Stimulated activated CD4-positive, alpha-beta T cell treated with anti-CD3 and anti-CD28 coated beads, Interleukin-1b, Interleukin-23, amount 100 ng/mL, for 48 hours (primary cell): ENCODE data around the gene RPLP2.

Source experiments
- DNase-seq: peaks from one replicate; pipeline ENCODE4 v3.0.0-alpha.2; 2020

RPLP2 gene

DNA sequence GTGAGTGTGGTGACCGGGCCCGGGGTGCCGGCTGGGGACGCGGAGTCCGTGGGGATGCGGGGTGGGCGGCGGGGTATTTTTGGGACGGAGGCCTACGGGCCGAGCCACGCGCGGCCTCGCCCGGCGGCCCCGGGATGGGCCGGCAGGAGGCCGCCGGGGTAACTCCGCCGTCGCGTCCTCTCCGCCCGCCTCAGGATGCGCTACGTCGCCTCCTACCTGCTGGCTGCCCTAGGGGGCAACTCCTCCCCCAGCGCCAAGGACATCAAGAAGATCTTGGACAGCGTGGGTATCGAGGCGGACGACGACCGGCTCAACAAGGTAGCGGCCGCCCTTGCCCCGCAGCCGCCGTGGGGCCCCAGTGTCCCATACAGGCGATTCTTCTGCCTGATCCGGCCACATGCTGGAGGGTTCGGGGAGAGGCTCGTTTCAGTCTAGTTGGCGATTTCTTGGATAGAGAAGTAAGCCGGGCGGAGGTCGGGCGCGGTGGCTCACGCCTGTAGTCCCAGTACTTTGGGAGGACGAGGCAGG, 337 bp downstream of the RPLP2 start:
- DNase-seq: no peak

DNA sequence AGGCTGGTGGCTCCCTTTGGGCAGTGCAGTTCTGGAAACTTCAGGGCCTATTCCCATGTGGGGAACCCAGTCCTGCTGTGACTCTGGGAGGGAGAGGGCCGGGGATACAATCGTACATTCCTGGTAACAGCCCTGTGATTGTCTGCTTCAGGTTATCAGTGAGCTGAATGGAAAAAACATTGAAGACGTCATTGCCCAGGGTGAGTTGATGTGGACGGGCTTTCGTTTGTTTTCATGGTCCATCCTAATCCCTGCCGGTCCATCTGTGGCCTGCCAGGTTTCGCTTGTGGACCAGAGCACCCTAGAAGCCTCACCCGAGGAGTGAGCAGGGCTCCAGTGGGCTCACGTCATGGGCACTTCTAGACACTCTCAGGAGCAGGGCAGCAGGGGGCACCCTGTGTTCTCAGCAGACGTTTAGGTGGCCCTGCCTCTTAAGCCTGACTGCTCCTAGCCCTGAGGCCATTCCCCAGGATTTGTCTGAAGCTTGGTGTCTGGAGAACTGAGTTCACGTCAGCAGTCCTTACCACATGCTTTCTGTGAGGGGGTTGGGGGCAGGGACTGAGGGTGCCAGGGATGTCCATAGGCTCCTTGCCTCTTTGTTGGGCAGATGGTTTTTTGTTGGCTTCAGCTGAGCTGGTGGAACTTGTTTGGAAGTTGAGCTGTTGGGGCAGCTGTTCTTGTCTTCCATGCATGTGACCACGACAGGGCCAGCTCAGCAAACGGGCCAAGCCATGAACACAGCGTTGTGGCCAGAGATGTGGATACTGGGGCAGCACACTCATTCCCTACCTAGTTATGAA, 1.9 kb downstream of the RPLP2 start:
- DNase-seq: no peak

DNA sequence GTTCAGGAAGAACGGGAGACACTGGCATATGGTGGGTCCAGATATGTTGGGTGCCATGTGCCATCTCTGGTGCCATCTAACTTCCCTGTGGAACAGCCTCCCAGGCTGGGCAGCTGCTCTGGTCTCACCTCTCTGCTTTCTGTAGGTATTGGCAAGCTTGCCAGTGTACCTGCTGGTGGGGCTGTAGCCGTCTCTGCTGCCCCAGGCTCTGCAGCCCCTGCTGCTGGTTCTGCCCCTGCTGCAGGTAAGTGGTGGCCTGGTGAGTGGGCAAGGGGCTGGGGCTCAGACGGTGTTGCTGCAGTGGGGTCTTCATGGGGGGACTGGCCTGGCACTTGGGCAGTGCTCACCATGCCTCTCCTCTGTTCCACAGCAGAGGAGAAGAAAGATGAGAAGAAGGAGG, 2.6 kb downstream of the RPLP2 start:
- no peak for DNase-seq

DNA sequence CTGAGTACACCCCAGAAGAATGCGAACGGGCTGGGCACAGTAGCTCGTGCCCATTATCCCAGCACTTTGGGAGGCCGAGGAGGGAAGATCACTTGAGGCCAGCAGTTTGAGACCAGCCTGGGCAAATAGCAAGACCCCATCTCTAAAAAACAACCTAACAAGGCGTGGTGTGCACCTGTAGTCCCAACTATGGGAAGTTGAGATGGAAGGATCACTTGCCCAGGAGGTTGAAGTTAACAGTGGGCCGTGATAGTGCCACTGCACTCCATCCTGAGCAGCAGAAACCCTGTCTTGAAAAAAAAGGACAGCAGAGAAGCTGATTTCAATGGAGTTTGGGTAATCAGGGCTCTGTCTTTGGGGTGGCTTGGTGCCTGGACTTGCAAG, 3.3 kb downstream of the RPLP2 start:
- DNase-seq: no peak

DNA sequence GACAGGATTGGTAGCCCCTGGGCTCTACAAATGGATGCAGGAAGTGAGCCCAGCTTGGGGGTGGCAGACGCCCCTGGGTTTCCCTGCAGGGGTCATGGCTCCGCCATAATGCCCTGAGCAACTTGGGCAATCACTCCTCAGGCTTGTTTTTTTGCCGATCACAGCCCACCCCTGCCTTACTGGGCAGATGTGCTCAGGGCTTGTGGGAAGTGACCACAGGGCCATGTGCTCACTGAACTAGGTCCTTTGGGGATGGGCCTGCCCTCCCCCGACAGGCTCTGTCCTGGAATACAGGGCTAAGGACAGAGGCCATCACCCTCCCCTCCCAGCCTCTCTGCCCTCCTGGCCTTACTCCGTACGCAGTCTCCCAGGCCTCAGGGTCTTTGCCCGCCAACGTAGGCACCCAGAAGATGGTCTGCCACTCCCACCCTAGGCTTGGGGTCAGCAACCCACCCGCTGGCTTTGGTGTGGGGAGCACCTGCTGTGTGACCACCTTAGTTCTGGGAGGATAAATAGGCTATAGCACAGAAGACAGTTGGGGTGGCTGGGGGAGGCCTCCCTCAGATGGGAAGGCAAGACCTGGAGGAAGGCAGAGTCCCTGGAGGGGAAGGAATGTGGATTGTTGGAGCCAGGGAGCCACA, 3.8 kb downstream of the RPLP2 start:
- DNase-seq: no peak

DNA sequence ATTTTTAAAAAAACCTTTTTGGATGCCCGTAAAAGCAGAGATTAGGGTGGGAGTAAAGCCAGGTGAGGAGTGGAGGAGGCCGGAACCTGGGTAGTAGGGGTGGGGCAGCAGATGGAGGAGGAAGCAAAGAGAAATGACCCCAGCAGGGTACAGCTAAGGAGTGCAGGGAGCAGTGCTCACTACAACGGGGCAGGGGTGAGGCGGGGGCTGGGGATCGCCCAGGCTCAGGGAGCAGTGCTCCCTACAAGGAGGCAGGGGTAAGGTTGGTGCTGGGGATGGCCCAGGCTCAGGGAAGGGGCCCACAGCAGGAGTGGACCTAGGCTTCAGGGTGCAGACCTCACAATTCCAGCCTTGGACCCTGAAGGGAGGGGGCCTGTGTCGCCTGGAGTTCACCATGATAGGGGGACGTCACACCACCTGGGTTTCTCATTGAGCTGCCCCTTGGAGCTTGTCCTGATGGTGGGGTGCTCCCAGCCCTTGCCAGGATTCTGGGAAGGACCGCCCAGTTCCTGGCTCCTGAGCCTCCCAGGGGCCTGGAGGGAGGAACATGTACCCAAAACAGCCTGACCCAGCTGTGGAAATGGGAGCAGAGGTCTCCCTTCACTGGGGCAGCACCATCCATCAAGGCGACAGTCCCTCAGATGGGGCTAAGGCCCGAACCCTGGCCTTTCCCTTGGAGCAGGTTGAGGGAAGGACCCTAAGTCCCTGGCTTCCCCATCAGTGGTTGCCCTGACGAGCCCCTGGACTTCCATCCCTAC, 6.1 kb downstream of the RPLP2 start:
- no peak for DNase-seq

DNA sequence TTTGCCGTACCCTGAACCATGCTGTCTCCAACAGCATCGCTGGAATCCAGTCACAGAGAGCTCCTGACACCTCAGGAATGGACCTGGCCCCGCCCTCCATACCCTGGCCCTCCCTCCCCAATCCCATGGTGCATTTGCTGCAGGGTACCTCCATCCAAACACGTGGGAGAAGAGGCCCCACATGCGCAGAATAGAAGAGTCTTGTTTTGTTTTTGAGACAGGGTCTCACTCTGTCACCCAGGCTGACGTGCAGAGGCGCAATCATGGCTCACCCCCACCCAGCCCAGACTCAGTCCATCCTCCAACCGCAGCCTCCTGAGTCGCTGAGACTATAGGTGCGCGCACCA, 6.6 kb downstream of the RPLP2 start:
- DNase-seq: no peak

DNA sequence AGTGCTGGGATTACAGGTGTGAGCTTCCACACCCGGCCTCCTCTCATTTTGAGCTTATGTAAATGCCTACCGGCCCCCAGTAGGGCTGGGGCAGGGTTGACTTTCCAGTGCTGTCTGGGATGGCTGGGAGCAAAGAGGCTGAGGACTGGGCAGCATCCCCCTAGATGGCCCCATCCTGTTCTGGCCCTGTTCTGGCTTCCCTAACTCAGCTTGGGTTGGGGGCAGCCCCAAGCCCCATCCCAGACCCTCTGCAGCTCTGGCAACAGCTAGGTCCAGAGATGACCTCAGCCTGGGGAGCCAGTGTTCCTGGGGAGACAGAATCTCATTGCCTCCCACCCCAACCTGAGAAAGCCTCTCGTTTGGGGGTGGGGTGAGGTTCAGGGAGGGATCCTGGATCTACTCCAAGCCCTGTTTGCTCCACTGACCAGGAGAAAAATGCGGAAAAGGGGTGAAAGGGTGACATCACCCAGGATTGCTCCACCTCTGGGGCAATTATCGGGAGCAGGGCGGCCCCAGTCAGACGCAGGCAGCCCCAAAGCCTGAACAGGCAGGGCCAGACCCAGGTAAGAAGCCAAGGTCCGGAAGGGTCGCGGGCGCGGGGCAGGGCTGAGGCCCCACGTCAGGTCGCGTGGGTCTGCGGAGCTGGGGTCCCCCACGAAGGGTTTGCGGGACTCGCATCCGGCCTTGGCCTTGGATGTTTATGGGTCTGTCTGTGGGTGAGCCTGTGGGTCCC, 8.8 kb downstream of the RPLP2 start, which contains the start of gene PNPLA2:
Gene PNPLA2, plus strand, starts transcription at position 519 of the 733 bp plus-strand sequence. CDS start 805 bp downstream, outside the sequence.
- no peak for DNase-seq

DNA sequence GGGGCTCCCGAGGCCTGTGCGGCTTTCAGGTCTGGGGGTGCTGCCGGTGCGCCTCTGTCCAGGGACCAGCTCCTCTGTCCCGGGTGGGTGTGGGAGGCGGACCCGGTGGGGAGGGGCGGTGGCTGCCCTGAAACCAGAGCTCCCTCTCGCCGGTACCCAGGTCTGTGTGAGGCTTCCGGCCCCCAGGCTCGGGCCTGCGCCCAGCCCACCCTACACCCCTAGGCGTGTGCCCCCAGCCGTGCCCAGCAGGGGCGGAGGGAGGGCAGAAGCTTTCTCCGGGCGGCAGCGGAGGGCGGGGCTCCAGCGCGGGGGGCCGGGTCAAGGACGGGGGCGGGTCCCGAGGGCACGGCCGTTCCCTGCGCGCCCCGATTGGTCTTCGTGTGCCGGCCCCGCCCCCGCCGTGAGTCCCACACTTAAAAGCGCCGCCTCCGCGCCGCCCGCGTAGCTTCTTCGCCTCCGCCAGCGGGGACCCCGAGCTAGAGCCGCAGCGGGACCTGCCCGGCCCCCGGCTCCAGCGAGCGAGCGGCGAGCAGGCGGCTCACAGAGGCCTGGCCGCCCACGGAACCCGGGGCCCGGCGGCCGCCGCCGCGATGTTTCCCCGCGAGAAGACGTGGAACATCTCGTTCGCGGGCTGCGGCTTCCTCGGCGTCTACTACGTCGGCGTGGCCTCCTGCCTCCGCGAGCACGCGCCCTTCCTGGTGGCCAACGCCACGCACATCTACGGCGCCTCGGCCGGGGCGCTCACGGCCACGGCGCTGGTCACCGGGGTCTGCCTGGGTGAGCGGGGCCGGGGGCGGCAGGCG, 9.6 kb downstream of the RPLP2 start:
- DNase-seq: peak; percentile 88

DNA sequence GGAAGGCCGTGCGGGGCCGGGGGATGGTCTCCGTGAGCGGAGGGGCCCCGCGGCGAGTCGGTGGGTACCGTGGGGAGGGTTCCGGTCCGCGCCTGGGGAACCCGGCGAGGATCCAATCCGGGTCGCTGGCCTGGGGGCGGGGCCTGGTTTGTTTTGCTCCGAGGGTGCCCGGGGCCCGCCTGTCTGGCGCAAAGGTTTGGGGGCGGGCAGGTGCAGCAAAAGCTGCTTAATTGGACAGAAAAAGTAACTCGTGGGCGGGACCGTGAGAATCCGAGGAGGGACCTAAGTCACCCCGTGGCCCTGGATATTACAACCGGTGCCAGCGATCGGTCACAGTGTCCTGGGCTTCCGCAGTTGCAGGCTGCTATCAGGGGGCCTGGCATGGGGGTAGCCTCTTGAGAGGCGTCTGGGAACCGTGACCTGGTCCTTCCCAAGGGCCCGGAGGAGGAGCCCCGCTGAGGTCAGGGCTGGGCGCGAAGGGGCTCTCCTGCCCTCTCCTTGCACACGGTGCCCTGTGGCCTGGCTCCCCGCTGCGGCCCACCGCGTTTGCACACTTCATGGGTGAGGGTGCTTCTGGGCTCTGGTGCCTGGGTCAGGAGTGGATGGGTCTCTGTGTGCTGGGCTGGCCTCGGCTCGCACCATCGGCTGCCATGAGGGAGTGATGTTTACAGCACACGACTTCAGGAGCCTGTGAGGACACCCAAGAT, 10.3 kb downstream of the RPLP2 start:
- peak; percentile 93 for DNase-seq

DNA sequence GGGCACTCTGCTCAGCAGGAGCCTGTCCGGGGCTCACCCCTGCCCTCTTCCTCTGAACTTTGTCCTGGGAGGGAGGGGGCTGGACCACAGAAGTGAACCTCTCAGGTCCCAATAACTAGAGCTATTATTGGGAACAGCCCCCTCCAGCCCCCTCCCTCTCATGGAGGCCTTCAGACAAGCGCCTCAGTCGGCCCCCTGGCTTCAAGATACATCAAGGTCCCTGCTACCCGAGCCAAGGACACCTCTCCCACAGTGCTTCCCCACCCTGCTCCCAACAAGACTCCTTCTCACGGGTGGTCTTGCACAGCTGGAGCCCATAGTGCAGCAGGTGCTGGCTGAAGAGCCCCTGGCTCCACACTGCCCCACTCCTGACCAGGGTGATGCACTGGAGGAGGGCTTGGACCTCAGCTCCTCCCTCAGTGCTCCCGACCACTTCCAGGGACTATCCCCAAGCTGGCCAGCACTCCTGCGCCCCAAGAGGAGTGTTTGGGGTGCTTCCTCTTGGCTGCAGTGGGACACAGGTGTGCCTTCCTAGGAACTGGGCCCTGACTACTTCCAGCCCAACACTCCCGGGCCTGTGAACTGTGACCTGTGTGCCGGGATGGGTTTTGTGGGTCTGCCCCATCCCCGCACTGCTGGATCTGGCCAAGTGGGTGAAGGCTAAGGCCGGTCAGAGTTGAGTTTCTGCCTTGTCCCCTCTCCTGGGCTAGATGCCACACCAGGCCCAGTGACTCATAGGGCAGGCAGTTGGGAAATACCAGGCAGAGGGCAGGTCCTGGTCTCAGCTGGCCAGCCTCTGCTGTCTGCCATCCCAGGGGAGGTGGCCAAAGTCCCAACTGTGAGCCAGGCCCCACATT, 11.1 kb downstream of the RPLP2 start:
- no peak for DNase-seq

DNA sequence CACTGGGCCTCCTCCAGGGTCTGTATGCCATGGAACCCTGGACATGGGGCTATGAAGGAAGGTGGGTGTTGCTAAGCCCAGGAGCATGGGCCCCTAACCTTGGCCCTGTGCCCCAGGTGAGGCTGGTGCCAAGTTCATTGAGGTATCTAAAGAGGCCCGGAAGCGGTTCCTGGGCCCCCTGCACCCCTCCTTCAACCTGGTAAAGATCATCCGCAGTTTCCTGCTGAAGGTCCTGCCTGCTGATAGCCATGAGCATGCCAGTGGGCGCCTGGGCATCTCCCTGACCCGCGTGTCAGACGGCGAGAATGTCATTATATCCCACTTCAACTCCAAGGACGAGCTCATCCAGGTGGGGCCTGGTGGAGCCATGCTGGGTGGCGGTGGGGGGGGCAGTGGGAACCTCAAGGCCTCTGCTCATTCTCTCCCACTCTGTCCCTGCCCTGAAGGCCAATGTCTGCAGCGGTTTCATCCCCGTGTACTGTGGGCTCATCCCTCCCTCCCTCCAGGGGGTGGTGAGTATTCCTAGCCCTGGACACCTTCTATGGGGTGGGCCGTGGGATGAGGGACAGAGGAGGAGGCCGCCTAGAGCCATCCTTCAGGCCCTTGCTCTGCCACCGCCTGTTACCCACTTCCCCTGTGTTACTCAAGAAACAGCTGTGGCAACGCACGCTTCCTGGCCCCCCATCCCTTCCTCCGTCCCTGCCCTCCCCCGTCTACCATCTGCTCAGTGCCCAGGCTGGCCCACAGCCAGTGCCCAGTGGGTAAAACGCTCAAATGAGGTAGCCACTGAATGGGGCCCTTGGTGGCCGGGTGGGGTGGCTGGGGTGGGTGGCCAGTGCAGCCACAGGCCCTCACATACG, 12.0 kb downstream of the RPLP2 start:
- DNase-seq: no peak

DNA sequence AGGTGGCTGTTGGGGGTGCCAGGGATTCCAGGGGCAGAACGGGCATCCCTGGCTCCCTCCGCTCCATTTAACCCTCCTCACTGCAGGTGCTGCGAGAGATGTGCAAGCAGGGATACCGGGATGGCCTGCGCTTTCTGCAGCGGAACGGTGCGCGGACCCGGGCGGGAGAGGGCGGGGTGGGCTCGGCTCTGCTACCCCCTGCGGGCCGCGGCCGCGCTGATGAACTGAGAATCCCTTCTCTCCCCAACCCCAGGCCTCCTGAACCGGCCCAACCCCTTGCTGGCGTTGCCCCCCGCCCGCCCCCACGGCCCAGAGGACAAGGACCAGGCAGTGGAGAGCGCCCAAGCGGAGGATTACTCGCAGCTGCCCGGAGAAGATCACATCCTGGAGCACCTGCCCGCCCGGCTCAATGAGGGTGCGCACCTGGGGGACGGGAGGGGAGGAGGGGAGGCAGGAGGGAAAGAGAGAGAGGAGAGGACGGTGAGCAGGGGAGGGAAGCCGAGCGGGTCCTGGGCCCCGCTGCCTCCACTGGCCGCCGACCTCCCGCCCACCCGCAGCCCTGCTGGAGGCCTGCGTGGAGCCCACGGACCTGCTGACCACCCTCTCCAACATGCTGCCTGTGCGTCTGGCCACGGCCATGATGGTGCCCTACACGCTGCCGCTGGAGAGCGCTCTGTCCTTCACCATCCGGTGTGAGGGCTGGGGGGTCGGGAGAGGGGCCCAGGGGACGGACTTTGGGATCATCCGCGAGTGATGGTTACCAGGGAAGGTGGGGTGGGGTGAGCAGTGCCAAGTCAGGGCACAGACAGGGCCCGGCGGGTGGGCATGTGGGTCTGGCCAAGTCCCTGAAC, 13.9 kb downstream of the RPLP2 start:
- no peak for DNase-seq

DNA sequence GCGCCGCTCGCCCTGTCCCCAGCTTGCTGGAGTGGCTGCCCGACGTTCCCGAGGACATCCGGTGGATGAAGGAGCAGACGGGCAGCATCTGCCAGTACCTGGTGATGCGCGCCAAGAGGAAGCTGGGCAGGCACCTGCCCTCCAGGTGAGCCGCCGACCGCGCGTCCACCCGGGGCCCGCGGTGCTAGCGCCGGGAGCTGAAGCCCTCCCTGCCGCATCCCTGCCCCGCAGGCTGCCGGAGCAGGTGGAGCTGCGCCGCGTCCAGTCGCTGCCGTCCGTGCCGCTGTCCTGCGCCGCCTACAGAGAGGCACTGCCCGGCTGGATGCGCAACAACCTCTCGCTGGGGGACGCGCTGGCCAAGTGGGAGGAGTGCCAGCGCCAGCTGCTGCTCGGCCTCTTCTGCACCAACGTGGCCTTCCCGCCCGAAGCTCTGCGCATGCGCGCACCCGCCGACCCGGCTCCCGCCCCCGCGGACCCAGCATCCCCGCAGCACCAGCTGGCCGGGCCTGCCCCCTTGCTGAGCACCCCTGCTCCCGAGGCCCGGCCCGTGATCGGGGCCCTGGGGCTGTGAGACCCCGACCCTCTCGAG, 14.6 kb downstream of the RPLP2 start:
- no peak for DNase-seq

DNA sequence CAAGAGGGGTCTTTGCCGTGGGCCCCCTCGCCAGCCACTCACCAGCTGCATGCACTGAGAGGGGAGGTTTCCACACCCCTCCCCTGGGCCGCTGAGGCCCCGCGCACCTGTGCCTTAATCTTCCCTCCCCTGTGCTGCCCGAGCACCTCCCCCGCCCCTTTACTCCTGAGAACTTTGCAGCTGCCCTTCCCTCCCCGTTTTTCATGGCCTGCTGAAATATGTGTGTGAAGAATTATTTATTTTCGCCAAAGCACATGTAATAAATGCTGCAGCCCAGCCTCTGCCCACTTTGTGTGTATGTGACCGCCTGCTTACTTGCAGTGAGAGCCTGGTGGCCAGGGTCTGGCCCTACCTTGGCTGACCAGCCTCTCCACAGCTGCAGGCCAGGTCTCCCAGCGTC, 15.2 kb downstream of the RPLP2 start:
- no peak for DNase-seq

DNA sequence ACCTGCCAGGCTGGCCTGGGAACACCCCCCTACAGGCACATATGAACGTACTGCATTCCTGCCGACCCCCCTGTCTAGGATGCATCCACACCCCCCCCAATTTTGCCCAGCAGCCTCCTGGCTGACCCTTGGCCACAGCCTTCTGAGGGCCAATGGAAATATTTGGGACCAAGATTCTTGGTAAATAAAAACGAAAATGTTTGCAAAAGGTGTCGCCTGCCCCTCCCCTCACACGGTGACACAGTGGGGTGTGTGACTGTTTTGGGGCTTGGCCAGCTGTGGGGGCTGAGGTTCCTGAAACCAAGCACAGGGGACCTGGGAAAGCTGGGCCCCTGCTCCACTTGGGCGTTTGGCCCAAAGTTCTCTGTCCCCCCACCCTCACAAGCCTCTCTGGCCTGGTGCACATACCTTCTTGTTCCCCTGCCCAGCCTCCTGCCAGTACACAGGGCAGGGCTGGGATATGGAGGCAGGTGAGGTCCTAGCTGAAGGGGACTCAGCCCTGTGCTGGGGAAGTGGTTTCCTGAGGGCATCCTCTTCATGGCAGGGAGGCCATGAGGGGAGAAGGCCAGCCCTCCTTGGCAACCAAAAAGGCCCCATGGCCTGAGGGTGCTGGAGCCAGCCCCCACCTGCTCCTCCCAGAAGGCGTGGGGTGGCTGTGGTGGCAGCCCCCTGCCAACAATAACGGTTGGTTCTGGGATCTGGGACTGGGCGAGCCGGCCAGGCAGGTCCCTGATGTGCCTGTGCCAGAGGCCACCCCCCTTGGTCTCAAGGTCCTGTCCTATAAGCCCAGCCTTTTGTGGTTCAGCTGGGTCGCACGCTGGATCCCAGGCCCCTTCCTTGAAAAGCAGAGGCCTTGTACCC, 15.8 kb downstream of the RPLP2 start:
- no peak for DNase-seq

DNA sequence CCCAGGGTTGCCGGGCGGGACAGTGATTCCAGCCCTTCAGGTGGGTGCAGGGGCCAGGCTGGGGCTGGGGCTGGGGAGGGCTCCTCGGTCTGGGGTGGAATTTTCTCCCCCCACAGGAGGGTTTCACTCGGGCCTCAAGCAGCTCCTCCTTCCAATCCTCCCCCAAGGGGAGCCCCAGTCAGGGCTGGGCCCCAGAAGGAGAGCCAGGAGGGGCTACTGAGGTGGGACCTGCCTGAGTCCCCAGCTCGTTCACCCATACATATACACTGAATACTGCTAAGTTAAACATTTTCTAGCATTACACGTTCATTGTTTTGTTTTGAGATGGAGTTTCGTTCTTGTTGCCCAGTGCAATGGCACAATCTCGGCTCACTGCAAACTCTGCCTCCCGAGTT, 16.5 kb downstream of the RPLP2 start:
- DNase-seq: no peak
